ENCODE results near the gene RAB11A.

The RAB11A gene

GRCh38 chr15:65869126-65869953 lies at the start of gene RAB11A:
TSS of gene RAB11A (plus strand) at chr15:65869491. CDS start at chr15:65869586, 95 bp downstream.
- peak; percentile 60 for TF ChIP-seq CTCF (conservative IDR thresholded peaks at IDR 0.05)
- peak within 1 kb of the TSS; percentile 100 for H3K27ac ChIP-seq

DNA sequence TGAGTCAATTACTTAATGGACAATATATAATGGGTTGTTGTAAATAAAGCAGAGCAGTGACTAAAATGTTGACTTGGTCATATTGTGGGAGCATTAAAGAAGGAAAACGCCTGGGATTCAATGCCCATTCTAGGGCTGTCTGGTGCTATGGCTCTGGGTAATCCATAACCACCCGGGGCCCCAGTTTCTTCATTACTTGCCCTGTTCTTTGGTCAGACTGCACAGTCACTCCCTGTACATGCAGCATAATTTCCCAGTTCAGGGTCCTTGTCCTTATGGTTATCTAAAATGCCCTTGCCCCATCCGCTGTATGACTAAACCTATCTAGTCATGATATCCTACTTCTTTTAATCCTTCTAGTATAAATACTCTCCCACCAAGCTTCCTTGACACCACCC lies 49.7 kb upstream of the RAB11A start:
- TF ChIP-seq CTCF (conservative IDR thresholded peaks at IDR 0.05), result no peak
- H3K27ac ChIP-seq, result no peak overlapping the region

DNA sequence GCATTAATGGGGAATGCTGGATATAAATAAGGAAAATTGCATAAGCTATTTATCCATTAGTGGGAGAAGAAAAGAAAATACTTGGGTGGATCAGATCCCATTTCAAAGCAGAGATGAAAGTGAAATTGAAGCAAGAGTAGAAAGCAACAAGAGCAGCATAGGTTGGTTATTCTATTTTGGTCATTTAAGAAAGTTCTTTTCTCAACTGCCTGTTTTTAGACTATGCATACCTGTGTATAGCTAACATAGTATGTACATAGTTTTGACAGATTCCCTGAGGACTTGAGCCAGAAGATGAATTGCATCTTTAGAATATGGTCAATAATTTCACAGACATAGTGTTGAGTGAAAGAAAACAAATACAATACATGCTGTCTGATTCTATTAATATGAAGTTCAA lies 48.2 kb upstream of the RAB11A start:
- no peak overlapping the region for H3K27ac ChIP-seq
- TF ChIP-seq CTCF (conservative IDR thresholded peaks at IDR 0.05), result no peak

GRCh38 chr15:65822316-65822715 lies 47.0 kb upstream of the RAB11A start:
- H3K27ac ChIP-seq, result no peak overlapping the region
- no peak for TF ChIP-seq CTCF (conservative IDR thresholded peaks at IDR 0.05)

- peak; percentile 84 for TF ChIP-seq CTCF (conservative IDR thresholded peaks at IDR 0.05)
- H3K27ac ChIP-seq, result no peak overlapping the region
These were observed 45.1 kb upstream of the RAB11A start for GRCh38 chr15:65824031-65824743.

DNA sequence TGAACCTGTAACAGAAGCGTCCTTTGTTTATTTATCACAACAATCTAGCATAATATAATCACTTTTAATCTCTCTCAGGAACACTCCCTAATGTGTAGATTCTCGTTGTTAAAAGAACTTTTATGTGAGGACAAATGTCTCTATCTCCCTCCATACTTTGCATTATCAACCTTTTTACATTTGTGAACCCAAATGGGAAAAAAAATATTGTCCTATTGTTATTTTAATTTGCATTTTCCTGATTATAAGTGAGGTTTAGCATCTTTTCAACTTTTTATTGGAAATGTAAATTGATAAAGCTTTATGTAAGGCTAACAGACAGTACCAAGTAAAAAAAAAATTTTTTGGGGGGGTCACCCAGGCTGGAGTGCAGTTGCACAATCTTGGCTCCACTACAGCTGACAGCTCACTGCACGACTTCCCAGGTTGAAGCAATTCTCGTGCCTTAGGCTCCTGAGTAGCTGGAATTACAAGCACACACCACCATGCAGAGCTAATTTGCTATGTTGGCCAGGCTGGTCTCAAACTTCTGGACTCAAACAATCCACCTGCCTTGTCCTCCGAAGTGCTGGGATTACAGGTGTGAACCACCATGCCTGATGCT lies 44.2 kb upstream of the RAB11A start:
- TF ChIP-seq CTCF (conservative IDR thresholded peaks at IDR 0.05), result no peak
- H3K27ac ChIP-seq, result no peak overlapping the region

GRCh38 chr15:65827065-65827464 lies 42.2 kb upstream of the RAB11A start:
- H3K27ac ChIP-seq, result no peak overlapping the region
- no peak for TF ChIP-seq CTCF (conservative IDR thresholded peaks at IDR 0.05)
